Measurements from ENCODE around the gene BMPR1B.

BMPR1B gene

DNA sequence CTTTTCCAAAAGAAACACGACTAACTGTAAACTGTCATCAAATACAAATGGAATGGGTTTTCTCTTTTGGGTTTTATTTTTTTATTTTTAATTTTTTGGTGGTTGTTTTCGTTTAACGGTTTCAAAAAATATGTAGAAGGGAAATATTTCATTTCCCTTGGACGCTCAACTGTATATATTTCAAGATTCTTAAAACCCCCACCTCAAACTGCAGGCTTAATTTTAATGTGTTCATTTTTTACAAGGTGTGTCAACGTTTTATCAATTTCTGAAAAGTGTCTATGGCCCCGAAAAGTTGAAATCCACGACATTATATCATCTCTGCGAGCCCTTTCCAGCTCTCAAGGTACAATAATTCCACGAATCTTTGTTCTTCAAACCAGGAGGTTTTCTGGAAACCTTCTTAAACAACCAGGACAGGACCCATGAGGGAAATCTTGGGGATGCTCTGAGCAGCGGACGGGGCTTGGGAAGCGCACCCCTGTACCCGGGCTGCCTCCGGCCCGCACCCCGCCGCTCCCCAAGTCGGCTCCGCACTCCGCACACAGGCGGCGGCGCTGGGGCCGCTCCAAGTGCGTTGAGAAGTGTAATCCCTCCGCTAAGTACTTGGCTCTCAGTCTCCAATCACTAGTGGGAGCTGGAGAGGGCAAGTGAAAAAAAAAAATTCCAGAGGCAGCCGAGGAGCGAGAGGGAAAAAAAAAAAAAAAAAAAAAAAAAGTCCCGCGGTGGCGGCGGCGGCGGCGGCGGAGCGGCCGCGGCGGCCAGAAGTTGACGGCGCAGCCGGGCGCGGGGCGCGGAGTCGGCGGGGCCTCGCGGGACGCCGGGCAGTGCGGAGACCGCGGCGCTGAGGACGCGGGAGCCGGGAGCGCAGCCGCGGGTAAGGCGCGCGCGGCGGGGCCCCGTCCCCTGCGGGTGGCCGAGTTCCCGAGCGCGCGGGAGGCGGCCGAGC lies at the start of gene BMPR1B:
Gene BMPR1B, plus strand, starts transcription at position 764 of the 949 bp plus-strand sequence. CDS start 346,470 bp downstream, outside the sequence.
- DNase-seq (ENCODE audit: low read depth, low spot score): peak; percentile 8

DNA sequence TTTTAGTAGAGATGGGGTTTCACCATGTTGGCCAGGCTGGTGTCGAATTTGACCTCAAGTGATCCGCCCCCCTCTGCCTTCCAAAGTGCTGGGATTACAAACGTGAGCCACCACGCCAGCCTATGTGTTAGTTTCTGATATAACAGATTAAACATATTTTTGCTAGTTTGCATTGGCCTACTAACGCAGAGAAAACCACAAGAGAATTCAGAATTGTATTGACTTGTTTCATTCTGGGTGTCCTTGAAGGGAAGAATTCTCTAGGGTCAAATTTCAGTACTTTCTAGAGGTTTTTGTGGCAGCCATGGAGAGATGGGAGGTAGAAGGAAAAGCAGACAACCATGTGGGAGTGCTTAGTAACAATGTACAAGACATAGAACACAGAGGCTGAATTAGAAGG lies 46.1 kb upstream of the BMPR1B start:
- no peak overlapping the region for H3K27ac ChIP-seq
- DNase-seq (ENCODE audit: low read depth, low spot score): no peak

More for the DNA sequence above, at the start of gene BMPR1B:
- H3K27ac ChIP-seq: no peak within 1 kb of the TSS

DNA sequence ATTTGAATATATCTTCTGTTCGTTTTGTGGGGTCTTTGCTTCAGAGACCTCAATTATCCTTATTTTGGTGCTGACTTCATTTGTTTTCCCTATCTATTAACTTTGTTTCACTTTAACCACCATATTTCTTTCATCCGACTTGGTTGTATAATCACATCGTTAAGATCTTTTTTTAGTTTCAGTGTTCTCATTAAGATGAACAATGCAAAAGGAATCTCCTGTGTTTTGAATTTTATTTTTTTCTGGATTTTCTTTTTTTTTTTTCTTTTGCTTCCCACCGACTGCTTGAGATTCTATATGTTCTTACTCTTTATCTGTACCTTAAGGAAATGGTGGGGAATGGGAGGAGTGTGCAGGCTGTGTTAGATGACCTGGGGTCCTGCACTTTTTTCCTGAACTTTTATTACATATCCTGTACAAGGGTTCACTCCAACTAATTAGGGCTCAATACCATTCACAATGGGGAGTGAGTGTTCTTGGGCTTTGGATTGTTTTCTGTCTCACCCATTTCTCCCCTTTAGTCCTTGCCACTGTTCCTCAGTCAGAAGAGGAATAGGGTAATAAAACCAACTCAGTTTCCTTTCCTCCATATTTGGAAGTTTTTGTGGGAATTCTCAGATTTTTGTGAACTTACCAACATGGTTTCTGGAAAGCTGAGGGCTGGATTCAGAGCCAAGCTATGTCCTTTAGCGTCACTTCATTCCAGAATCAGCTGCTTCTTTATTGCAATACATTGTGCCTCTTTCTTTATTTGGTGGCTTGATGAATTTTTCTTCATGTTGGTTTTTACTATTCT lies 43.2 kb upstream of the BMPR1B start:
- no peak for DNase-seq (ENCODE audit: low read depth, low spot score)
- no peak overlapping the region for H3K27ac ChIP-seq

DNA sequence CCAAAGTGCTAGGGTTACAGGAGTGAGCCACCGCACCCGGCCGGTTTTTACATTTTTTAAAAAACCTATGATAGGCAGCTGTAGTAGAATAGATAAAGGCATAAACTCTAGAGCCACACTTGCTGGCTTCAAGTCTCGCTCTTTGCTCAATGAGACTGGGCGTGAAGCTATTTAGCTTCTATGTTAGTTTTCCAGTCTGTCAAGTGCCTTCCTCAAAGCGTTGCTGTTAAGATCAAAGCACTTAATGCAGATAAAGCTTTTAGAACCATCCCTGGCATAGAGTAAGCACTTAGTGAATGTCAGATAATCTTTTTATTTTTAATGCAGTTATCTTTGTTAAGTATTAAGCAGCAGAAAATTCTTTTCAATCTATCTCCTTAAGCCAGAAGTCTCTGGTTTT lies 42.0 kb upstream of the BMPR1B start:
- DNase-seq (ENCODE audit: low read depth, low spot score): no peak
- no peak overlapping the region for H3K27ac ChIP-seq

DNA sequence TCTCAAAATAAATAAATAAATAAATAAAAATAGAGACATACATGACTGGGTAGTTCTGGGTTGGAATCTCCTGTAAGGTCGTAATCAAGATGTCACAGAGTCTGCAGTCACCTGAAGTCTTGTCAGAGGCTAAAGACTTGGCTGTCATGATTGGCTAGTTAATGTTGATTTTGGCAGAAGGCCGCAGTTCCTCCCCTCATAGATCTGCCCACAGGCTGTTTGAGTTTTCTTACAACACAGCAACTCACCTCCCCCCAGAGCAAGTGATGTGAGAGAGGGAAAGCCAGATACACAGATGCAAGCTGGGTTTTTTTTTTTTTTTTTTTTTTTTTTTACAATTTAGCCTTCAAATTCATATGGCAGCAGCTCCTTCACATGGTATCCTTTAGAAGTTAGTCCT lies 36.4 kb upstream of the BMPR1B start:
- DNase-seq (ENCODE audit: low read depth, low spot score): no peak

DNA sequence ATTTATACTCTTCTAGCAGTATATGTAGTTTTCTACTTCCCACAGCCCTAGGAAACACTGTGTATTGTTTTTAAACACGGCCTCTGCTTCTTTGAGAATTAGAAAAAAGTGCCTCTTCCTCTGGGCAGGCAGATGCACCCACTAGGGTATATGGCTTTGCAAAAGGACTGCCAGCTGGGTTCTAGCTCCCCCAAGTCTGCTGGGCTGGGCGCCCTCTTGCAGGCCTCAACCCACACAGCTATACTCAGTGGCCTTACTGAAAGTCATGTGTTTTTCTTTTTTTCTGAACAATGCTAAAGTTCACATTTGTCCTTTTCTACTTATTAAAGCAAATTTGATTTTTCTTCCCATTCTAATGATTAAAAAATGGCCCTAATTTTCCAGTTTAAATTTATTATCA lies 35.5 kb upstream of the BMPR1B start:
- H3K27ac ChIP-seq: no peak overlapping the region
- DNase-seq (ENCODE audit: low read depth, low spot score): no peak

More for the DNA sequence above, 36.4 kb upstream of the BMPR1B start:
- H3K27ac ChIP-seq: no peak overlapping the region

DNA sequence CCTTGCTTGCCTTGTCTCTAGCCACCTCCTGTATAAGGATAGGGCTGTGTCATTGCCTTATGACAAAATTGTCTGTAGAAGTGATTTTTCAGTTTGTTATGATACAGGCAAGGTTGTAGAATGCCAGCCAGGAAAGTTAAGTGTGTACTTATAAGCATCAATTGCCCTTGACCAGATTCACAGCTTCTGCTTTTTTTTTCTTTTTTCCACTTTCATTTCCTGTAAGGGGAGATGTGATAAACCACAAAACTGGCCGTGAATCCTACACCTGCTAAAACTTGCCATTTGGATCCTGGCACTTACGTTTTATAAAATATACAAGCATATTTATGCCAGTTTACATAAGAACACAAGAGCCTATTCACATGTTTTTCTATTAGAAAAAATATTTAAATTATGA lies 35.0 kb upstream of the BMPR1B start:
- no peak for DNase-seq (ENCODE audit: low read depth, low spot score)
- no peak overlapping the region for H3K27ac ChIP-seq

DNA sequence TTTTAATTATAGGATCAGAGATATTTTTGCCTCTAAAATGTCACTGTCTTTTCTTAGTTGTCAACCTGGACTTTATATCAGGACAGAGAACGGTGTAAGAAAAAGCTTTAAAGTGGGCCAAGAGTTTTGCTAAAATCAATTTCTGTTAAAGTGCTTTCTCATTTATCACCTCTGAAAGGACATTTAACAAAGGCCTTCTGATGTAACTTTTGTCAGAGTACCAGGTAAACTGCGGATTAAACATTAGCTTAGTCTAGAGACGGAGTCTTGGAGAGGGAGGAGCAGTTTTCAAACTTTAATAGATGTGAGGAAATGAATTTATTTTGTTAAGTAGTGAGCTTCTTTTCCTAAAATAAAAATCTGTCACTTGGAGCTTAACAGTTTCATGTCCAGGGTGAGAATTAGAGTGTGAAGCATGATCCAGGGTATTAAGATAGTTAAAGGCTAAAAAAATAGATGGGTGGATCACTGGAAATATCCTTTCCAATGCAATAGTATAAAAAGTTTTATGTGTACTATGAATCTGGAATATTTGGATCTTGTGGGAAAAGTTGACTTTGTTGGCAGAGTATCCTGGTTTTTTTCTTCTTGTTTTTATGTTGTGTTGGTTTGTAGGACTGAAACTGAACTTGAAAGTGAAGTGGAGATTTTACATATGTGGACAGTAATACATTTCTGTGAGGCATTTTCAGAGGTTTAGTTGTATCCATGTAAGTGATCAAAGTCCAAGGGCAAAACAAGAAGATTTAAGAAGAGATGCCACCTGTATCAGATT lies 33.6 kb upstream of the BMPR1B start:
- DNase-seq (ENCODE audit: low read depth, low spot score): no peak
- H3K27ac ChIP-seq: no peak overlapping the region

DNA sequence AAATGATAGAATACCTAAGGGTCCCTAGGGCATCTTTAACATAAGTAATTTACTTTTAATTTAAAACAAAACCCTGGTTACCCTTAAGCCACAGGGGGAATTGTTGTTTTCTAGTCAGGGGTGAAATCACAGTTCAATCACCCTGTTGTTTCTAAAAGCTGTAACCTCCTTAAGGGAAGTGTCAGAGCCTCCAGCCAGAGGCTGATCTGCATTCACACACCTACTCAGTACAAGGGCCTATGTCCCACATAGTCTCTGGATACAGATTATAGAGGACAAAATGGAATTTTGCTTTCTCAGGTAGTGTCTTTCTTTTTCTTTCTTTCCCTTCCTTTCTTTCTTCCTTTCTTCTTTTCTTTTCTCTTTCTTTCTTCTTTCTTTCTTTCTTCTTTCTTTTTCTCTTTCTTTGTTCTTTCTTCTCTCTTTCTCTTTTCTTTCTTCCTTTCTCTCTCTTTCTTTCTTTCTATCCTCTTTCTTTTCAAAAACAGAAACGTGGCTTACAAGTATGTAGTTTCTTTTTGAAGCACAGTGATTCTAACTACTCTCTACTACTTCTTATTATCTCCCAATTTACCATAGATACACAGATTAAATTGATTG lies 31.1 kb upstream of the BMPR1B start:
- no peak for DNase-seq (ENCODE audit: low read depth, low spot score)
- no peak overlapping the region for H3K27ac ChIP-seq

DNA sequence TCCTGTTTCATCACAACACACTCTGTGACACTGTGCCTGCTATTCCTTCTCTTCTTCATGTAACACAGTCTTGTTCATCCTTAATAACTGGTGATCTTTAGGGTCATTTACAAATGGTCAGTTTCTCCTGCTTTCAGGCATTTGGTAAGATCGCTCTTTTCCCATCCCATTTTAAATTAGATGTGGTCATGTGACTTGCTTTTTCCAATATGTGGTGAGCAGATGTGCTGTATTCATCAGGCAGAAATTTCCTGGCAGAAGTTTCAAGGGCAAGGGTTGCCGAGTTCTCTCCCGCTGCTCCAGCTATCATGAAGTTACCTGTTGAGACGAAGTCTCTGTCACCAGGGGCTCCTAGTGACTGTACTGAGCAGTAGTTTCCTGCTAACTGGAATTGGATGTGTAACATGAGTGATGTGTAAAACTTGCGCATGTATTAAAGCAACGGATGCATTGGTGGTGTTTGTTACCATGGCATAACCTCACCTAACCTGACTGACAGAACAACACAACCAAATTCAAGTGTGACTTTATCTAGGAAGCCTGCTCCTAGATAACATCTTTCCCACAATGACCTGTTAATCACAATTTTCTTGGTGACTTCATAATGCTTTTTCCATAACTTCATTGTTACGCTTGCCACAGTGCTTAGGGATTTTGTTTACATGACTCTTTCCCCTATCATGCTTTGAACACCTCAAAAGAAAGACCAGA lies 29.5 kb upstream of the BMPR1B start:
- no peak for DNase-seq (ENCODE audit: low read depth, low spot score)
- no peak overlapping the region for H3K27ac ChIP-seq

DNA sequence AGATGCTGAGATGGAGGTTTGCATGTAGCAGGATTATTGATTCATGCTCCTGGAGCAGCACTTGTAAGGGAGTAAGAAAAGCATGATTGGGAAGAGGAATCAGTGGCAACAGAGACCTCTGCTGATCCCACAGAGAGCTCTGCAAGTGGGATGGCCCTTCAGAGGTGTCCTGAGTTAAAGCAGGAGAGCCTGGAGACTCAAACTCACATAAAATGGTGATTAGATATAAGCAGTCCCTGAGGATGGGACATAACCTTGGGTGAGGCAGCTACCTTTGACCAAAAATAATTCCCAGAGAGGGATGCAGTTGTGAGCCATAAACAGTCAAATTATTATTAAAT lies 25.4 kb upstream of the BMPR1B start:
- DNase-seq (ENCODE audit: low read depth, low spot score): no peak
- no peak overlapping the region for H3K27ac ChIP-seq

DNA sequence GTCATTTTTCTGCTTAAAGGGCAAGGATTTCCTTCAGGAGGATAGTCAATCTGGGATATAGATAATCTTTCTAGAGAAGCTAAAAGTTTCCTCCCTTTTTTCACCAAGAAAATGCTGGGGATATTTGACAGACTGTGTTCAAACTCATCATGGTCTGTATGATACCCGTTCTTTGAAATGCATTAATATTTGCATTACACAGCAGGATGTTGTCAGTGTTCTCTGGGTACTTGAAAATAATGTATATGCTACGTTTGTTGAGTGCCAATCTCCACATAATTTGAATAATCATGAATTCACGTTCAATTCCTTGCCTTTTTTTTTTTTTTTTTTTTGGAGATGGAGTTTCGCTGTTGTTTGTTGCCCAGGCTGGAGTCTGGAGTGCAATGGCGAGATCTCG lies 18.0 kb upstream of the BMPR1B start:
- no peak overlapping the region for H3K27ac ChIP-seq
- no peak for DNase-seq (ENCODE audit: low read depth, low spot score)

DNA sequence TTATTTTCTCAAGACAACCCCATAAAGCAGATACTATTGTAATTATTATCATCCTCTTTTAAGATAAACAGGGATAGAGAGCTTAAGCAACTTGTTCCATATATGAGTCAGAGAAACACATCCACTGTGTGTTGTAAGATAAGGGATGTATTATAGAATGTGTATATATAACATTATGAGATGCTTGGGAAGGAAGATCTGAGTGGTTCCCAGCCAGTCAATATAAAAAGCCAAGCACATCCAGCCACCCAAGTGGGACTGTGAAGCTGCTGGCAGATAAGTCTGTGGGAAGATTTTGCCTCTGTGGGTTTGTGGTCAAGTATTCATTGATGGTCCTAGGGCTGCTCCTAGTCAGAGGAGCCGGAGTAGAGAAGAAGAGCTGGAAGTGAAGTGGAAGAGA lies 16.5 kb upstream of the BMPR1B start:
- H3K27ac ChIP-seq: no peak overlapping the region
- DNase-seq (ENCODE audit: low read depth, low spot score): no peak

DNA sequence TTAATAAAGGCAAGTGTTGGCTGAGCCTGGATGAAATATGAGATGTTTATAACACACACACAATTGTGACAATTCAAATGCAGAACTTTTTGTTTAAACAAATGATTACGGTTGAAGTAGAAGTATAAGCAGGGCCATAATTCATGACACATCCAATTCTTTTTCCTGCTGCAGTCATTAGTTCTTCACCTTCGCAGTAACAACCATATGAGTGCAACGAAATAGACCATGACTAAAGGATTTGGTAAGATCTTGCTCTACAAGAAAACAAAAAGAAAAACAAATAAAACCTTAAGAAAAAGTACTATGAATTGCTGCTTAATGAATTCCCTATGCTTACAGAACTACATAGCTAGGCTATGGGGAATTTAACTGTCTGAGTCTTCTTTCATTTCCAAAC lies 13.9 kb upstream of the BMPR1B start:
- DNase-seq (ENCODE audit: low read depth, low spot score): no peak
- no peak overlapping the region for H3K27ac ChIP-seq

DNA sequence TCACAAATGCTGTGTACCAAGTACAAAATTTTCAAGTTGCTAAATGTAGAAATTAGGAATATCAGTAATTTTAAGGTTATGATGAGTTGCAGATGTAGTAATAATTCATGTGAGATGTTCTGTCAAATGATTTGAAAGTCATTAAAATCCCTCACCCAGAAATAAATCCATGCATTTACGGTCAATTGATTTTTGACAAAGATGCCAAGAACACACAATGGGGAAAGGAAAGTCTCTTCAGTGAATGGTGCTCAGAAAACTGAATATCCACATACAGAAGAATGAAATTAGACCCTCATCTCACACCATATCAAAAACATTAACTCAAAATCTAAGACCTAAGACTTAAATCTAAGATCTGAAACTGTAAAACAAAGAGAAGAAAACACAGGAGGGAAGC lies 12.9 kb upstream of the BMPR1B start:
- no peak for DNase-seq (ENCODE audit: low read depth, low spot score)
- H3K27ac ChIP-seq: no peak overlapping the region

DNA sequence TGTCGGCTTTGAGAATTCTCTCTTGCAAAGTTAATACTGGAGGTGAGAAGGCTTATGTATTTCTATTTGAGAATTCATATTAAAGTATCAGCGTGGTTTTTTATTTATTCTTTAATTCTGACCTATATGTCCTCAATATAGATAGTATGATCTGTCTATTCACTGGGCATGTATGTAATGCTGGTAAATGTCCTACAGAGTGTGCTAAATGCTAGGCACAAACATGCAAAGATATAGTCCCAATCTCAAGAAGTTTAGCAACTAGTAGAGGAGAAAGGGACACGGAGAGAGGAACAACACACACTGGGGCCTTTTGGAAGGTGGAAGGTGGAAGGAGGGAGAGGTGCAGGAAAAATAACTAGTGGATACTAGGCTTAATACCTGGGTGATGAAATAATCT lies 11.0 kb upstream of the BMPR1B start:
- H3K27ac ChIP-seq: no peak overlapping the region

DNA sequence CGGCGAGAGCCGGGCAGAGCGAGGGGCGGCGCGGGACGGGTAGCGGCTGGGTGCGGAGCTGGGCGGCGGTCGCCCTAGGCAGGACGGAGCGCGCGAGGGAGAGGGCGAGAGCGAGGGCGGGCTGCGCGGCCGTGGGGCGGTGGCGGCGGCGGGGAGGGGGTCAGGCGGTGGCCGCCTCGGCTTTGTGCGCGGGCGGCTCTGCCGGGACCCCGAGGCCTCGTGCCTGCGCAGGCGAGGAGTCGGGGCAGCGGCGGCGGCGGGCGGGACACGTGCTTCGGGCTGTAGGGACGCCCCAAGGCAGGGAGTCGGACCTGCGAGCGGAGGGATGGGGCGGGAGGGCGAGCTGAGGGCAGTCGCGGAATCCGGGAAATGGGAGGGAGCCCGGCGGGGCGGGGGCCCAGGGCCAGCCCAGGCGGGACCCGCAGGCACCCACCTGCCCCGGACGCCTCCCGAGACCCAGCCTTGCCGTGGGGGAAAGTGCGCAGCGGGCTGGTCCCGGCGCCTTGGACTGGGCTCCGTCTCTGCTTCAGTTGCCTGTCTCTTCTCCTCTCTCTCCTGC lies 465 bp downstream of the BMPR1B start:
- H3K27ac ChIP-seq: no peak overlapping the region
- no peak for DNase-seq (ENCODE audit: low read depth, low spot score)

More for the DNA sequence above, 11.0 kb upstream of the BMPR1B start:
- DNase-seq (ENCODE audit: low read depth, low spot score): no peak

DNA sequence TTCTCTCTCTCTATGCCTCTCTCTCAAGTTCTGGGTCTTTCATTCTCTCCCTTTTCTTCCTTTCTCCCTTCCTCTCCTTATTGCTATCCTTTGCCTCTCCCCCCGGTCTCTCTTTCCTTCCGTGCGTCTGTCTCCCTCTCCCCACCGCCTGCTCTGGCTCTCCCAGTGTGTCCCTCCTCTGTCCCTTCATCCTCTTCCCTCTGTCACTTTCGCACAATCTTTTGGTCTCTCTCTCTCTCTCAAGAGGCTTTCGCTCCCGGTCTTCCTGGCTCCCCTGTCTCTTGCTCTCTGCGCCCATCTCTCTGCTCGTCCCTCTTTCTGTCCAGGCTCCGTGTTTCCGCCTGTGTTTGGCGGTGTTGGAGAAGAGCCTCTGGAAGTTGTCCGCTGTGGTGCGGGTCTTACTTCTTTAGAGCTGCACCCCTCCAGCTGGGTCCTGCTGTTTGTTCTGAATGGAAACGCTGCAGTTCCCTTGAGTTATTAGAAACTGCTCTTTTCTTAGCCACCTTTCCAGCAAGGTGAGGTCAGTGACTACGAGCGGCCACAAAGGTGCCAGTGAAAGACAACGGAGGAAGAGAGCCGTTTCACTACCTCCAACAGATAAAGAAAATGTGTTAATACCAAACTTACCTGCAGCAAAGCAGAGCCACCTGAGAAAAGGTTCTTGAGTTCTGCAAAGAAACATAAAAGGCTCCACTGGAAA lies 1.1 kb downstream of the BMPR1B start:
- no peak overlapping the region for H3K27ac ChIP-seq
- no peak for DNase-seq (ENCODE audit: low read depth, low spot score)

DNA sequence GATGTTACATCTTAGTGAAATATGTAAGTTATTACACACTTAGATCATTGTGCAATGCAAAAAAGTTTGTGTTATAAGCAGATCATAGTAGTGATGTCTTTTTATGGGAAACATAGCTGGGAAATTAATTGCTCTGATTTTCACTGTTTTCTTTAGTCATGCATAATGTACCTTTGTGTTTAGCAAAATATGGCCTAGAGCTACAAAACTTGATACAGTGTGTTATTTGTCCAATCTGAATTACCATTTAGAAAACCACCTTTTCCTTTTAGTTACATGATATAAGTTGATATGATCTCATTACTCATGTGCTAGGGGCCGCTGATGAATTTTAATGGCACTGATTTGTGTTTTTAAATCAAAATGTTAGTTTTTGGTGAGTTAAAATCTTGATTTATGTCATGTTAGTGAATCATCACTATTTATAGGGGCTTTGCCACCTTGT lies 2.0 kb downstream of the BMPR1B start:
- DNase-seq (ENCODE audit: low read depth, low spot score): no peak
- no peak overlapping the region for H3K27ac ChIP-seq

Measured in epithelial cell of prostate (primary cell).